GM04504 (cell line): Measurements from ENCODE around the gene TTLL5.
A peak's percentile ranks its signal among the peaks of the same experiment; 100 is the strongest.

Source experiments
- DNase-seq: peaks from one replicate; pipeline ENCODE4 v3.0.0-alpha.2; 2012; ENCODE audit warnings: low read depth

The TTLL5 gene

DNA sequence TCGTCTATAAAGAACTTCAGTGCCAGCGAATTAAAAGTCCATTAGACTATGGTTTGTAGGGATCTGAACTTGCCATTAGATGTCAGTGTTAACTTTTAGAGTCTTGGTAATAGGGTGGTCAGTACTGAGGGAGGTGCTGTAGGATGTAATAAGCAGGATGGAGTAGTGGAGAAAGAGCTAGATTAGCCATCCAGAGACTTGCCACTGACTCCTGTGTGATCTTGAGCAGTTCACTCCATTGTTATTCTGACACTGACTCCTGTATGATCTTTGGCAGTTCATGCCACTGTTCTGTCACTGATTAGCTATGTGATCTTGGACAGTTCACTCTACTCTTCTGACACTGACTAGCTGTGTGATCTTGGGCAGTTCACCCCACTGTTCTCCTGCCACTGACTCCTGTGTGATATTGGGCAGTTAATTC, 133.6 kb downstream of the TTLL5 start:
- DNase-seq, result peak; percentile 40

DNA sequence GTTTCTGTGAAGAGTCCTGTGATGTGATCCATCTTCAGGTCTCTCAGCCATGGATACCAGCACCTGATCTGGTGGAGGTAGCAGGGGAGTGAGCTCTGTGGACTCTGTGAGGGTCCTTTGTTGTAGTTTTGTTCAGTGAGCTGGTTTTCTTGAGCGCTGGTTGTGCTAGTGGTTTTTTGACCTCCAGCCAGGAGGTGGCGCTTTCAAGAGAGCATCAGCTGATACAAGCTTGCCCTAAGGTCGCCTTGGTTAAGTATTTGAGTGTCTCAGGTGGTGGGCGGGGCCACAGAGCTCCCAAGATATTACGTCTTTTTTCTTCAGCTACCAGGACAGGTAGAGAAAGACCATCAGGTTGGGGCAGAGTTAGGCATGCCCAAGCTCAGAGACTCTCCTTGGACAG, 139.7 kb downstream of the TTLL5 start:
- no peak for DNase-seq

DNA sequence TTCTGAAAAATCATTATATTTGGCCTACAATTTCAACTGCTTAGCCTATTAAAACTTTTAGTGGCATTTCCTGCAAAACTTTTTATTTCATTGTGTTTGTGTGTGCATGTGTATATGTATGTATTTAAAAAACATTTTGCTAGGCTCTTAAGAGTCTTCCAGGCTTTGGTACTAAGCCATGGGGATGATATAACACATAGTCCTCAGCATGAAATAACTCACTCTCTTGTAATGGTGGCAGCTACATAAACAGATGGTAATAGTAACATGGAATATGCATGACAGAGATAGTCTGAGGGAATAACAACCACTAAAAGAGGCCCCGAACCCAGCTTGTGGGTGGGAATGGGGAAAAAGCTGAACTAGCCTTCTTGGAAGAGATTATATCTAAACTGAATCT, 141.4 kb downstream of the TTLL5 start:
- no peak for DNase-seq

DNA sequence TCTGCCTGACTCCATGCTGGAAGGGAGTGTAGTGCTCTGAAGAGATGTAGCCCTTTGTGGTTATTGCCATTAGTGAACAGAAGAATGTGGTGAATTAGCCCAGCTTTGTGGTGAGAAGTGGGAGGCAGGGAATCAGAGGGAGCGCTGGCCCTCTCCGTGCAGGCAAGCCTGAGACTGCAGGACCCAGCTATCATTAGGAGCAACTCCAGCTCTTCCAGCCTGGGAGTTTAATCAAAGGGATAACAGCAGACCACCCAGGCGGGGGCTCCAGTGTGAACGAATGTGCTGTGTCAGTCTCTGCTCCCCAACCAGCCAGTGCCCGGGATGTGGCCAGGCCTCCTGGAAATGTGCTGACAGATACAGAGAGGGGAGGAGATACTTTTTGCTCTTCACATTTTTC, 142.7 kb downstream of the TTLL5 start:
- DNase-seq, result no peak

DNA sequence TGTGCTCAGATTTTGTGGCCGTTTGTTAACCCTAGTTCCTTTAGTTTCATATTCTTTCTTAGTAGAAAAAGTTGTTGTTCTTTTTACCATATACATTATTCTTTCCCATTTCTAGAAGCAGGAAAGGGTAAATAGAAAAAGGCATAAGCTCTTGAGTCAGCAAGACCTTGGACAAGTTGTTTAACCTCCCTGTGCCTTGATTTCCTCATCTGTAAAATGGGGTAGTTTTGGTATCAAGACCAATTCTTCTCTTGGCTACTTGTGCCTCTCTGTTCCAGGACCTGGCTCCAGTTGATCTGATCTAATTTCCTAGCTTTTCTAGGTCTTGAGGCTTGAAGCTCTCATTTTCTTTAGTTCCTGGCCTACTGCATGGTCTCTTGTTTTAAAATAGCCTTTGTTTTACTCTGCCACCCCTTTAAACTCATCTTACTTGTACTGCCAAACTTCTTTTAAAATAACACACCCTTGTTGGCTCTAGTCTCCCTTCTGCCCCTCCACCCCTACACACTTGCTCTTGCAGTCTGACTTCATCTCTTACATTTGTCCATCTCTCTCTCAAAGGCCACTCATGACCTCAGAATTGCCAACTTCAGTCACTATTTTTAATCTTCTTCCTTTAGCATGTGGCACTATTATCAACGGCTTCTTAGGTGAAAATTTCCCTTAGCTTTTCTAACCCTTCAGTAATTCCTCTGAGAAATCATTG, 143.7 kb downstream of the TTLL5 start:
- DNase-seq, result no peak

DNA sequence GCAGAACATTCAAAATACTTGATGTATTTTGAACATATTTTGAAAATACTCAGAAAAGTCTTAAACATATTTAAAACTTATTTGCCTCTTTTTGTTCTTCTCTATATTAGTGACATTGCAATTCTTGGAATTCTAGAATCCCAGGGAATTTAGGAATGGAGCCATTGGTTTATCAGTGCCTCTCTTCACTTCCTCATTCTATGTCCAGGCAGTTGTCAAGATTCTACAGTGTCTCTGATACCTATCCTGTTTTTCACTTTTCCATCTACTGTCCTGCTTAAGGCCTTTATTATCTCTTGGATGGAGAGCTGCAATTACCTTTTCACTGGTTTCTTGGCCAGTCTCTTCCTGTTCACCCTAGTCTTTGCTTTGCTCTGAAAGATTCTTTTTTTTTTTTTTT, 144.6 kb downstream of the TTLL5 start:
- no peak for DNase-seq

DNA sequence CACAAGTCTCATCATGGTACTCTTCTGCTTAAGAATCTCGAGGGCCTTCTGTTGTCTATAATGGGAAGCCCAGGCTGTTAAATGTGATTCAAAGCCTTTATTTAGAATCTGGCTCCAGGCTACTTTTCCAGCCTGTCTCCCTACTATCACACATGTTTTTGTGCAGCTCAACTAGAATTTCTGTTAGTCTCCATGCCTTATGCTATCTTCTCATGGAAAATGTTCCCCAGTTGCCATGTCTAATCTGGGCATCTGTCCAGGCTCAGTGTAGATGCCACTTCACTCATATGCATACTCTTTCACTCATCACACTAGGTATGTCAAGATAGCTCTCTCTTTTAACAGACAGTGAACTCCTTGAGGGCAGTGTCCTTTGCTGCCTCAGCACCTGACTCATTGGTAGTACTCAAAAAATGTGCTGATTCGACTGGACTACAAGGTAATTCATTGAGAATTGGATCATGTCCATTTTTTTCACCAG, 145.3 kb downstream of the TTLL5 start:
- no peak for DNase-seq

DNA sequence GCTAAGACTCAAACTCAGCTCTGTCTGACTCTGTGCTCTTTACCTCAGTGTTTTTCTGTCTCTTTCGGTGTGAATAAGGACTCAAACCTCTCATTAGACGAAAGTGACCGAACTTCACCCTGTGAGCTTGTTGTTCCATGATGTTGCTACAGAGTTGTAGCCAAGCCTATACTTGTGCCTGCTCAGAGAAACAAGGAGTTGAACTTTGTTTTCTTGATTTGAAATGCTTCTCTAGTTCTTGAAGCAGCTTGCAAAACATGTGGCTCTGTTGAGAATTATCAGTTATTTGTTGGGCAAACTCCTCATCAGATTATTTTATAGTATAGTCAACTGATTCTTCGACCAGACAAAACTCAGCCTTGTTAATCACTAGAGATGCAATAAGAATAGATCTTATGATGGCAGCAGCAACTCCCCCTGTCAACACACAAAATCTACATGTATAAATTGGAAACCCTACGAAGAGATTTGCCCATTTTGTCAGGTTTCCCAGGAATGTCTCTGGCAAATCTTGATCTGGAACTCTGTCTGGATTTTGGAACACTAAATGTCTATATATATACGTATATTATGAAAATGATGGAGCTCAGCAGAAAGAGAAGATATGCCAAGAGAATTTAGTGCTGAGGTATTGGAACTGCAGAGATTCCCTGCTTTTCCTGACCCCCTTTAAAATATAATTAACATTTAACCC, 146.8 kb downstream of the TTLL5 start:
- DNase-seq, result no peak

DNA sequence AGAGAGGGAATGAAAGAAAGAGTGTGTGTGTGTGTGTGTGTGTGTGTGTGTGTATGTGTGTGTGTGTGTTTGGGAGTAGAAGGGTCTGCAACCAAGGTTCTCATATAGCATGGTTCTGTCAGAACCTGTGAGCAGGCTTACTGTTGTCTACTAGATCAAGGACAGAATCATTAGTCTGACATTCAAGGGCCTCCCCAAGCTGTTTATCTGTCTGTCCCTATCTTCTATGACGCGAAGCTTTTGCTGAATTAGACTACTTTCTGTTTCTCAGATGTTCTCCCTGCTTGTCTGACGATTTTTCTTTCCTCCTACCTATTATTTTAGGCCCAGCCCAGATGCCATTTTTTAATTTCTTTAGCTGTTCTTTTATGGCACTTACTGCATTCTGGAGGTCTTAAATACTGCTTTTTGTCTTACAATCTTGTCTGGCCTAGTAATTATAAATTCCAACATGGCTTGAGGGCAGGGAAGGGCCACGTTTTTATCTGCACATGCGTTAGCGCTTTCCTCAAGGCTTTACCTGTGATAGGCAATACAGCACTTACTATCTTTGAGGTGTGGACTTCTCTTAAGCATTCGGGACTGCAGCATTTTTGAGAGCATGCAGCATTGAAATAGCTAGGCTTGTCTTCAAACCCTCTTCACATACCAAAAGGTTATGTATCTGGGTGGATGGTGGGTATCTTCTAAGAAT, 150.2 kb downstream of the TTLL5 start:
- DNase-seq, result no peak

DNA sequence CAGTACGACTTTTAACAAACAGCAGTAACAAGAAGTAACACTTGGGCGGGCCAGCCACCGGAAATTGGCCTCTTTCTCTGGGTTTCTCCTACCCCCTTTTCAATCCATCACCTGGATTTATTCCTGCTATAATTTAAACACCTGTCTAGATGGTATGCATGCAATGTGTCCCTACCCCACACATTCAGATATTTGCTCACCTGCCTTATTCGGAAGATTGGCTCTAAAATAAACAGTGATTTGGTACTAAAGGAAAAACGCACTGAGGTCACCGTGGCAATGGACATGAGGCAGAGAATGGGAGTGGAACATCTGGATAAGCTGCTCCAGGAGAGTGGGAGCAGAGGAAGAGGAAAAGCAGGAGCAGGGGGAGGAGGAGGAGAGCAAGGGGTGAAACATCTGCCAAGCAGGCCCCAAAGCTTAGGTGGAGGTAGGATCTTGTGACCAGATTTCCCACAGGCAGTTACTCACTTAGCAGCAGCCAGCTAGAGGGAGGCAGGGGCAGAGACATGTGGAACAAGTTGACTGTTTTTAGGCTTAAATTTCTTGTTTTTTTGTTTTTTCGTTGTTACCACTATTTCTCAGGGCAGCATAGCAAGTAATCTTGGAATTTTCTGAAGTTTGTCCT, 150.9 kb downstream of the TTLL5 start:
- DNase-seq, result no peak

DNA sequence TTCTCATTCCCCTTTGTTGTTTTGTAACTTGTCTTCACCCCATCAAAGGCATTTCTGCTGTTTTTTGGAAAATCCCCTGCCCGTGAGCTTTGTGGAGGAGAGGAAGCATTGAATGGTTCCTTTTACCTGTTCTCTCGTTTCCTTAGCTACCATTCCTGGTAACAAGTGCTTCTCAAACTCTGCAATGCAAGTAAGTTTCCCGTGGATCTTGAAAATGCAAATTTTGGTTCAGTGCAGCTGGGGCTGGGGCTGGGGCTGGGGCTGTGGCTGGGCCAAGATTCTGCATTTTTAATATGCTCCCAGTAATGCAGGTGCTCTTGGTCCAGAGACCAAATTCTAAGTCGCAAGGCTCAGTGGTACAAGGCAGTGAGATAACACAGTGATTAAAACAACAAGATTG, 151.6 kb downstream of the TTLL5 start:
- DNase-seq, result no peak

DNA sequence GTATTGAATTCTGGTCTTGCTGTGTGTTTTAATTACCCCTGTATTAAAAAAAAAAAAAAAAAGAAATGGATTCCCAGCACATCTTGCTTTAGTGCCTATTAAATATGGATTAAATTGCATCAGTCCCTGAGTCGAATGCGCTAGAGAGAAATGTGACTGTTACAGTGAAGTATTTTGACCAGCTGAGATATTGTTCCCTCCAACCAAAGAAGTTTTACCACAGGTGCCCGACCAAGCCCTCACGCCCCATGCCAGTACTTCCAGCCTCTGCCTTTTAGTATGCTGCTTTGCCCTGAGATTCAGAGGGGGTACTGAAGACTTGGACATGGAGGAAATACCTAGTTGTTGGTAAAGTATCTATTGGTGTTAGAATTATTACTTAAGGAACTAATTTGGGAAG, 159.7 kb downstream of the TTLL5 start:
- no peak for DNase-seq

DNA sequence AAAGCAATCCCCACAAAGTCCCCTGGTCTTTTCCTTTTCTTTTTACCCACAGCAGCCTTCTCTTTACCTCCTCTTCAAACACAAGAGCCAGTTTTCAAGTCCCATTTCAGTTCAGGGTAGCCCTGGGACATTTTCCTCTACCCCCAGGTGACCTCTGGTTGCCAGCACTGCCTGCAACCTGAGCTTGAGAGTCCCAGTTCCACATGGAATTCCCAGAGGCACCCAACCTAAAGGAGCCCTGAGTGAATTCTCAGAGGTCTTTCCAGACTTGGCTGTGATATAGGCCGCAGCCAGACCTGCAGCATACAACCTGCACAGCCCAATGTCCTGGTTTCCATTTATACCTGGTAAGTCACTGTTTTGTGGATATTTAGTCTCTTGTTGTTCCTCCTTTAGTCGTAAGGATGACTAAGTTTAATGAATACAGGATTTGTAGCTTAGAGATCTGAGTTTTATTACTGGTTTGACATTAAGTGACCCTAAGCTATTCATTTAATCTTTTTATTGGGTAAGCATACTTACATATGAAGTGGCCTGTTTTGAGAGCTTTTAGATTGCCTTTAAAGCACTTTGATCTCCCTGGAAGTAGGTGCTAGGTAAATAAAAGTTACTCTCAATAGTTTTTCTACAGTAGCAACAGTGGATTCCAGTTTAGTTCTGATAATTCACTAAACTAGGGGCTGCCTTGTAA, 160.9 kb downstream of the TTLL5 start:
- DNase-seq, result no peak

DNA sequence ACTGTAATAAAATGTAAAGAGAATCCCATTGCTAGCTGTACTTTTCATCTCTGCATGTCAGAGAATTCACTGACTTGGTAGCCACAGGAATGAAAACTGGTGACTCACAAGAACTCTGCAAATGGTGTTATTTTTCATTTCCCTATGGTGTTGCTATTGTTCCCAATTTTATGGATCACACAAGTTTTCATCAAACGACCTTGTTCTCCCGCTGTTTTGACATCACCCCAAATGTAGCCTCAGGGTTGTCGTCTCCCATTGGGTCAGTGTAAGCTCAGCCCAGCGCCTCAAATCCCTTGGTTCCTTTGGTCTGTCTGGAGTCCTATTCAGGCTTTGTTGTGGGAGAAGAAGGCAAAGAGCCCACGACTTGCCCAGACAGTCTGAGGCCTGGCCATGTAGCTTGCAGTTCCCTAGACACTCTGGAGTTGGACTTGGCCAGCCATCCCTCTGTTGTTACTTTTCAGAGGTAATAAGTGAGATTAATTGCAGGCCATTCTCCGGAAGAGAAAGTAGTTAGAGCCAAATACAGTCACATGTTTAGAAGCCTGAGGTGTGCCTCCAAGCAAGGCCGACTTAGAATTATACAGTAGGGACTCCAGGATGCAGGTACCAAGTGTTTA, 161.6 kb downstream of the TTLL5 start:
- peak; percentile 60 for DNase-seq

DNA sequence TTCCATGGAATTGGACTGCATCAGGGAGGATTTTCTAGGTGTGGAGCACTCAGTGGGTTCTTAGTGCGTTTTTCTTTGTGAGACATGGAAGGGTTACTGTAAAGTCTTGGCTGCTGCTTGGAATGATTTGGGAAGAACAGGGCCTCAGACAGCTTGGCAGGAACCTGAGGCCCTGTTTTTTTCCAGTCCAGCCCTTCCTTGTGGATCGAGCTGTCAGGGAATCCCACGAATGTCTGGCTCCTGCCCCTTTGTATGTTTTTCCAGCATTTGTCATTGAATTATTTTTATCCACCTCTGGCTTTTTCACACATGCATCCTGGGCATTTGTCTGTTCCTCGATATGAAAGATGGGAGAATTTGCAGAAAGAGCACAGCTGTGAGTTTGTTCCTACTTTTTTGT, 162.3 kb downstream of the TTLL5 start:
- DNase-seq, result no peak

DNA sequence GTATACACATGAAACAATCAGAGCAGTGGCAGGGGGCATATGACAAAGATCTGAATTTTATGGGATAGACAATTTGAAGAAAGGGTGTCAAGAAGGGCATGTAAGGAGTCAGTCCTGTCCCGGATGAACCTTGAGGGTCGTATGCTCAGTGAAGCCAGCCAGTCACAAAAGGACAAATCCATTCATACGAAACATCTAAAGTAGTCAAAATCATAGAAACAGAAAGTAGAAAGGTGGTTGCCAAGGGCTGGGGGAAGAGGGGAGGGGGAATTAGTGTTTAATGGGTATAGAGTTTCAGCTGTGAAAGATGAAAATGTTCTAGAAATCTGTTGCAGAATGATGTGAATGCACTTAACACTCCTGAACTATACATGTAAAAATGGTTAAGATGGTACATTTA, 163.3 kb downstream of the TTLL5 start:
- DNase-seq, result no peak

DNA sequence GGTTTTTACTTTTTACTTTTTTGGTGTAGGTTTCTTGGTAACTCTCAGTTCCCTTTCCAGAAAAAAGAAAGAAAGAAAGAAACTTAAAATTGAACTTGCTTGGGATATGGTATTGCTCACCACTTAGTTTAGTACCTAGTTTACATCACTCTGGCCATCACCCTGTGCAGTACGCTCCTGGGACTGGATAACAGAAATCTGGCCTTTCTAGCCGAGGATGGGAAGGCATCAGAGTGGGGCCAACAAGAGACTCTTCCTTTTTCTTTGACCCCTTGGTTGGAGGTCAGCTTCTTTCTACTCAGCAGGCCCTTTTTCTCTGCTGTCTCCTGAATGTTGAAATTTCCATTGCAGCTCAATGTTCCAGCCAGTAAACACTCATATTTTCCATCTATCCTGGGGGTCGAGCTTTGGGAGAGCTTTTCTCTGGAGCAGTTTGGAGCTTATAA, 164.1 kb downstream of the TTLL5 start:
- no peak for DNase-seq

DNA sequence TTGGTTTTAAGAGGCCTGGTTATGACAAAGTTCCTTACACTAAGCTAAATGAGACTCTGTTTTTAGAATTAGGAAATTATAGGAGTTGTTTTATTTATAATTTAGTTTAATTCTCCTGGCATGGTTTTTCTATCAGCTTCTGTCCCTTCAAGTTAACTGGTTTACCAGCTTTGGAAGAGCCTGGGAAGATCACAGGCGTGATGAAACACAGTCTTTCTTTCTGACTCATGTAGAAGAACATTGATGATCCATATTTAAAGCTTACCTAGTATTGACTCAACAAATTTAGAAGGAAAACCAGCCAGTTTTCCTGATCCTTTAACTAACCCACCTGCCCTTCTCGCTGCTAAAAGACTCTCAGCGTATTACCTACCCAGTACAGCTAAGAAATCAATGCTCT, 165.6 kb downstream of the TTLL5 start:
- DNase-seq, result no peak

DNA sequence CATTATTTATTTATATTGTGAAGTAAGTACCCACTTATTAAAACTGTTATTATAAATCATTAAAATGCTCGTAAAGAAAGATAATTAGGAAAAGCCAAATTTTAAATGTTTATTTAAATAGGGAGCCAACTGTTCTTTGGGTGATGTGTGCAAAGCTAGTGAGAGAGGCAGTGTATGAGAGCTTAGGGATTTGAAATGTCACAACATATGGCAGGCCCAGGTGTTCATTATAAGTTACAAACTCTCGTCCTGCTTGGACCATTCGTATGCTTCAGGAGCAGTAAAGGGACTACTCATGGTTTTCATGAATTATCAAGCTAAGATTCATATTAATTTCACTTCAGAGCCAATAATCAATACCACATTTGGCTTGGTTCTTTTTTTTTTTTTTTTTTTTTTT, 166.3 kb downstream of the TTLL5 start:
- no peak for DNase-seq

DNA sequence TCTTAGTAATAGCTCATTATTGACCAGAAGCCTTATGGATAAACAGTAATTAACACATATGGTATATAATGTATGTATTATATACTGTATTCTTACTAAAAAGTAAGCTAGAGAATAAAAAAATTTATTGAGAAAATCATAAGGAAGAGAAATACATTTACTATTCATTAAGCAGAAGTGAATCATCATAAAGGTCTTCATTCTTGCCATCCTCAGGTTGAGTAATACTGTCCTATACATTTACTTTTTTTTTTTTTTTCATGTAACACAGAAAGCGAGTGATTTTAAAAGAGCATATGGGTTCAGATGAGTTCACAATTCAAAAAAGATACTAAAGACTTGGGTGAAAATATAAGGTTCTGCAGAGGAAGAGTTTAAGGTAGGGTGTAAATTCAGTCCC, 168.3 kb downstream of the TTLL5 start:
- no peak for DNase-seq

DNA sequence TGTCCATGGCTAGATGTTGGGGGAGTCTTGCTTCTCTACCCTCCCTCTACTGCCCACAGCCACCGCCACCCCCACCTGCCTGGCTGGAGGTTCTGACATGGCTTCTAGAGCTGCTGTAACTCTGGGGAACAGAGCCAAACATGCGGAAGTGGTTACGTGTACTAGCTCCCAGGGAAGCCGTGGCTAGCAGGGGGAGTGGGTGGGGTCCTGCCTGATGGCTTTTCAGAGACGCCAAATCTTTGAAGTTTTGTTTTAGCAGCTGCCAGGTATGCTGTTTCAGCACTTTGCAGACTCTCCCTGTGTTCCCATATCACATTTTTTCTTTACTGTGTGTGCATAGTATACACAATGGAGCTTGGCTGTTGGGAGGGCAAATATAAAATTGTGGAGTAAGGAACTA, 170.4 kb downstream of the TTLL5 start:
- peak; percentile 59 for DNase-seq

DNA sequence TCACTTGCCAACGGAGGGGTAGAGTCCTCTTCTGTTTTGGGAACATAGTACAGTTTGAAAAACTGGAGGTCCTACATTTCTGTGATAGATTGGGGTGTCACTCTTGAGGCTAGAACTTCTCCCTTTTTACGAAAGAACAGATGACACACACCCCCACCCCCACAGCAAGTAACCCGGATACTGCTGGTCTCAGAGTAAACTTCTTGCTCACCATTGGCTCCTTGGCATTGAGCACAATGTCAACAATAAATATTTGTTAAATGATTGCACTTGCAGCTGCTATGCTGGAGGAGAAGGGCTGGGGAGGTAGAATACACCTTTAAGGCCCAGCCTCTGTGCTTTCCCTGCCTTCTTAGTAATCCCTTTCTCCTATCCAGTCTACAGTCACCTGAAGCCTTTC, 170.9 kb downstream of the TTLL5 start:
- DNase-seq, result no peak
